Measurements from ENCODE around the gene ATP5MC2.
"Not testable (repeated sequence)": the region's sequence is repeated elsewhere in the genome, so short reads cannot be mapped to it uniquely, and the experiment has no call there.

Gene ATP5MC2

GRCh38 chr12:53675701-53676607 lies at the start of gene ATP5MC2:
ATP5MC2 (minus strand) TSS chr12:53676083; CDS start chr12:53672614, 3,469 bp downstream.
- no peak for TF ChIP-seq ZFX (IDR thresholded peaks at IDR 0.05; ENCODE audit: borderline replicate concordance)
- peak; percentile 100 for TF ChIP-seq CTCF (IDR thresholded peaks at IDR 0.05)

GRCh38 chr12:53722450-53723041 lies 46.7 kb upstream of the ATP5MC2 start:
- TF ChIP-seq ZFX (IDR thresholded peaks at IDR 0.05; ENCODE audit: borderline replicate concordance) (no peak), CTCF (IDR thresholded peaks at IDR 0.05) (no peak)
- no peak overlapping the region for H3K27ac ChIP-seq

More at GRCh38 chr12:53675701-53676607, at the start of gene ATP5MC2:
- peak within 1 kb of the TSS; percentile 97 for H3K27ac ChIP-seq

DNA sequence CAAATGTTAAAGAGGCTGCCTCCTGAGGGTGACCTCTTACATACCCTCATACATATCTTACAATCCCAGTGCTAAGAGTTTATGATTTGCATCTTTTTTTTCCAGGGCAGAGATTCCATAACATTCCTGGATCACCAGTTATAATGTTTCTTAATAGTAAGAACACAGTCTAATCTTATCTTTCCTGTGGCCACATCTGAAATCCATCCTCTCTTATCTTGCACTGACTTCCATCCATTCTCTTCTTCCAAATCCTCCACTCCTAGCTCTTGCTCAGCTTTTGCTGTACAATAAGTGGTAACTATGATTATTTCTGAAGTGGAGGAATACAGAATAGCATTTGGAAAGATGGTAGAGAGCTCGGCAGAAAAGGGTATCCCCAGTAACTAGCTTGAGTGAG lies 45.1 kb upstream of the ATP5MC2 start:
- H3K27ac ChIP-seq = no peak overlapping the region
- no peak for TF ChIP-seq ZFX (IDR thresholded peaks at IDR 0.05; ENCODE audit: borderline replicate concordance)
- TF ChIP-seq CTCF (IDR thresholded peaks at IDR 0.05) = no peak

GRCh38 chr12:53719649-53720048 lies 43.8 kb upstream of the ATP5MC2 start:
- H3K27ac ChIP-seq = no peak overlapping the region
- TF ChIP-seq CTCF (IDR thresholded peaks at IDR 0.05) = no peak
- TF ChIP-seq ZFX (IDR thresholded peaks at IDR 0.05; ENCODE audit: borderline replicate concordance) = no peak

- not testable (repeated sequence) for H3K27ac ChIP-seq
These were observed 42.7 kb upstream of the ATP5MC2 start for GRCh38 chr12:53718567-53718966.

DNA sequence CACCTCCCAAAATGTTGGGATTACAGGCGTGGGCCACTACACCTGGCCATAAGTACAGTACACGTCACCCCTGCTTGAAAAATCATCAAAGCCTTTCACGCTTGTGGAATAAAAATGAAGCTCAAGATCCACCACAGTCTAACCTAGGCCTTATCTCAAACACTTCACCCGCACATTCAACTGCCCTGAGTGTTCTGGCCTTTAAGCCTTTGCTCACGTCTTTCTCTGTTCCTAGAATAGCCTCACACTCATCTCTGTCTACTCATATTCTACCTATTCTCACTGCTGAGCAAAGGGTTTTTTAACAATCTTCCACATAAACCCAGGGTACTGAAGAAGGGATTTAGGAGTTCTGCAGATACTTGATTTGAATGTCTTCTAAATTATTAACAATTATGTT lies 41.4 kb upstream of the ATP5MC2 start:
- TF ChIP-seq CTCF (IDR thresholded peaks at IDR 0.05) = no peak
- TF ChIP-seq ZFX (IDR thresholded peaks at IDR 0.05; ENCODE audit: borderline replicate concordance) = no peak
- H3K27ac ChIP-seq = 0 out of 2 replicates have a peak overlapping the region, but pooled peaks have one; percentile 4

- no peak overlapping the region for H3K27ac ChIP-seq
- TF ChIP-seq ZFX (IDR thresholded peaks at IDR 0.05; ENCODE audit: borderline replicate concordance) (no peak), CTCF (IDR thresholded peaks at IDR 0.05) (no peak)
These were observed 38.1 kb upstream of the ATP5MC2 start for GRCh38 chr12:53714004-53714403.
